Heart left ventricle (tissue), 13 donors: ENCODE data around the gene TMEM39A.

Source experiments
- CTCF ChIP-seq, 12 donors: fragments of 200-600 bp; sonication (generic) in 4 of 12; IDR thresholded peaks; one replicate each; pipeline versions ENCODE4 v1.5.0 to v1.8.0; 2018 to 2022; ENCODE audit warnings: antibody characterized with exemption in 12 of 12, mild to moderate bottlenecking in 5 of 12
- POLR2A ChIP-seq, 2 donors: fragments of 450-650 bp; IDR thresholded peaks; one replicate each; pipeline ENCODE4 v1.6.1; 2017; ENCODE audit warnings: antibody characterized with exemption in 2 of 2, mild to moderate bottlenecking in 2 of 2, moderate library complexity in 2 of 2
- donor health status: ischemic (EF 13 %, LVEDD 7.1; RV severe dilation, severe dysfunction).
- donor health status: DM: no; HTN: yes; CAD: no.
- donor health status: DM: no; HTN: no; CAD: no.
- donor health status: ischemic (EF 25% LVEDD 6.9; RV normal size, moderate dysfunction).
- donor health status: ischemic (EF 25% LVEDD 5.7; RV mildly dilated, moderate dysfunction).
- donor health status: ischemic (EF 35%, LVEDD 5.7; RV mildly dilated, moderate dysfunction).
- donor health status: nonischemic (EF 11% LVEDD 7.7; RV severe dilation, severe dysfunction).
- donor health status: DM: yes; HTN: yes; CAD: no.
- donor health status: PGD.
- donor health status: ischemic (EF 29% LVEDD 5.4; RV normal size, mild dysfunction).
- donor health status: nonischemic (EF 23%, LVEDD 6.1; RV moderate dilation, normal function).

DNA sequence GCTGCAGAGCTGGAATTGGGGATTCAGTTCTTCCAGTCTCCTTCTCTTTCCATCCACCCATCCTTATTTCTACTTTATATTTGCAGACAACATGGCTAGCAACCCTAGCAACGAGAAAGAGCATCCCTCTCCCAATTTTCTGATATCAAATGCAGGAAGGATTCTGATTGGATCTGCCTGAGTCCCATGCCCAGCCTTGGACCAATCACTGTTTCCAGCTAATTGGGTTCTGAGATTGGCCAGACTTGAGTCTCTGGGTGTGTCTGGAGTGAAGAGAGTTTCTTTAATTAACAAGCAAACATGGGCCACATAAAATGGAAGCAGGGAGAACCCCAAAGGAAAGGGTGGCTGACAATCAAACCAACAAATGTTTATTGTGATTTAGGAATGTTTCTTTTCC lies 60.6 kb downstream of the TMEM39A start:
- TF ChIP-seq CTCF (IDR thresholded peaks at IDR 0.05) = no peak
- TF ChIP-seq POLR2A (IDR thresholded peaks at IDR 0.05) = no peak
